Measurements from ENCODE around the gene TRIP12. TPM values are rescaled to one million over a fixed set of nuclear protein-coding genes. Genes with fewer than 3 reads are reported as not detected.

The TRIP12 gene
- total and polyA plus RNA-seq, 12 donors, result 15.6 to 247 (median 198) TPM

DNA sequence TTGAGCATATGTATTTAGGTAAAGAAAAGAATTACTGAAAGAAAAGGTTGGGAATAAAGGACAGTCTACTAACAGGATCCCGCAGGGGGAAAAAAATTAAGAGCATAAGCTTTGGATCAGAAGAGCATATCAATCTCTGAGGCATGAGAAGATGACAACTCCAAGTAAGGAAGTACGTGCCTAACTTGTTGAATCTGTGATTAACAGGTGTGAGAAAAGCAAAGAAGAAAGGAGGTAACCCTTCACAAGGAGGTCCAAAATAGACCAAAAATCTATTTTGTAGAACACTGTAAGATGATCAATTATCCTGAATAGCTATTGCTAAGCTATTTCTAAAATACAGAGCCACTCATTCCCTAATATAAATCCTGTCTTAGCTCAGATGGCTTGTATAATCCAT, 32.8 kb downstream of the TRIP12 start:
- no peaks in the 10 kb centered on the region for H3K9me3 ChIP-seq
- peaks cover 0 to 26% (median 0%) of the 10 kb centered on the region in 9 donors for H3K36me3 ChIP-seq
- intact Hi-C loops (cut with DNase I), result no loop called here
- no peak overlapping the region for H3K4me3 ChIP-seq
- no peak for TF ChIP-seq CTCF (IDR thresholded peaks at IDR 0.05)
- DNase-seq (no peak), ATAC-seq (no peak)
- peaks cover 4 to 59% (median 32%) of the 10 kb centered on the region in 9 donors for H3K4me1 ChIP-seq
- 88 to 94% methylated on average over 2 of the region's 2 CpGs for WGBS, 2 donors
- no peak overlapping the region for H3K27ac ChIP-seq
- no peaks in the 10 kb centered on the region for H3K27me3 ChIP-seq

GRCh38 chr2:229888031-229888430, 33.8 kb downstream of the TRIP12 start:
- intact Hi-C loops (cut with DNase I), result no loop called here
- Histone ChIP-seq H3K4me1 (peaks cover 4 to 58% (median 32%) of the 10 kb centered on the region in 9 donors), H3K4me3 (no peak overlapping the region), H3K27ac (no peak overlapping the region), H3K27me3 (no peaks in the 10 kb centered on the region), H3K36me3 (peaks cover 0 to 26% (median 0%) of the 10 kb centered on the region in 9 donors), H3K9me3 (no peaks in the 10 kb centered on the region)
- no peak for TF ChIP-seq CTCF (IDR thresholded peaks at IDR 0.05)
- no peak for ATAC-seq
- no peak for DNase-seq
- WGBS, 2 donors, result 100% methylated on average over 1 of the region's 1 CpG

DNA sequence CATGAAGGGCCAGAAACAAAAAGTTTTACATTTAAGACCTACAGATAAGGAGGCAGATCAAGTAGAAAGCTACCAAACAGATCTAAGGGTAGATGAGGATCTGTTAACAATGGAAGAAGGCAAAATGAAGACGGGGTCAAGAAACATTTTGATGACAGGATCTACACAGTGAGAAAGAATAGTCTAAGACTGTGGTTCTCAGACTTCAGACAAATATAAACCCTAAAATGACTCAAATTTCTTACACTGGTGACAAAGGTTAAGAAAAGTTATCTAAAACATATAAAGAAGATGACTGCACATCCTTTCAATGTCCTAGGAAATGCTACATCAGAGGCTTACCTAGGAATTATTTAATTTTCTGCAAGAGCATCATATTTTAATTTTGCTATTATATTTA, 34.4 kb downstream of the TRIP12 start:
- 85 to 93% methylated on average over 1 of the region's 1 CpG for WGBS, 2 donors
- peaks cover 4 to 64% (median 28%) of the 10 kb centered on the region in 9 donors for H3K4me1 ChIP-seq
- no peak overlapping the region for H3K27ac ChIP-seq
- no peak overlapping the region for H3K4me3 ChIP-seq
- DNase-seq, result no peak
- ATAC-seq, result no peak
- intact Hi-C loops (cut with DNase I), result no loop called here
- no peak for TF ChIP-seq CTCF (IDR thresholded peaks at IDR 0.05)
- H3K27me3 ChIP-seq, result no peaks in the 10 kb centered on the region
- H3K36me3 ChIP-seq, result peaks cover 0 to 26% (median 0%) of the 10 kb centered on the region in 9 donors
- H3K9me3 ChIP-seq, result no peaks in the 10 kb centered on the region

- 88 to 89% methylated on average over 5 of the region's 5 CpGs for WGBS, 2 donors
- TF ChIP-seq CTCF (IDR thresholded peaks at IDR 0.05), result peak in 1 of 9 donors; percentile 6
- no peaks in the 10 kb centered on the region for H3K27me3 ChIP-seq
- H3K4me3 ChIP-seq, result no peak overlapping the region
- H3K36me3 ChIP-seq, result peaks cover 0 to 28% (median 0%) of the 10 kb centered on the region in 9 donors
- intact Hi-C loops (cut with DNase I), result no loop called here
- no peaks in the 10 kb centered on the region for H3K9me3 ChIP-seq
- no peak overlapping the region for H3K27ac ChIP-seq
- peak in 1 of 8 donors; percentile 36 for ATAC-seq
- peaks cover 4 to 71% (median 27%) of the 10 kb centered on the region in 9 donors for H3K4me1 ChIP-seq
- no peak for DNase-seq
Measured at GRCh38 chr2:229884775-229885699, 36.8 kb downstream of the TRIP12 start.
